Measurements from ENCODE around the gene GALNT1.

GALNT1 gene

GRCh38 chr18:35755369-35755768 lies 173.8 kb downstream of the GALNT1 start:
- DNase-seq (ENCODE audit: low read depth in 2 of 2), result no peak

DNA sequence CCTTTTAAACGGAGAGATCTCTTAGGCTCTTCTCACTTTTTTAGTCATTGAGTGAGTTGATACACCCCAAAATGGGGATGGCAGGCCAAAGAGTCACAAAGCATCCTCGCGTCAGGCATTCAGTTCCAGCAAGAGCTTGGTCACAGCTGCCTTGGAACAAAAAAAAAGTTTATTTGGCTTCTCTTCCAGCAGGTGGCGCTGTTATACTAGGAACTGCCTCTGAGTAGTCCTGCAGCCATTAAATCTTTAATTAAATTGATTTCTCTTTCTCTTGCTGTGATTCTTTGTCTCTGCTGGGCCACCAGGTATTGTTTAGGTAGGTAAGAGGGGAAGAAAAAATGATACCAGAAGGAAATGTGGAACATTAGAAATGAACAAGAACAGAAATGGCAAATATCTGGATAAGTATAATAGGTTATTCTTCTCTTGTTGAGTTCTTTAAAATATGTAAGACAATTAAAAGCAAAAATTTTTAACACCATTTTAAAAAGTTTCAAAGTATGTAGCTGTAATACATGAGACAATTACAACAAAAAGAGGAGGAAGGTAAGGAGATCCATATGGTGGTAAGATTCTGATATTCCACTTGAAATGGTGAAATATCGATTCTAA lies 175.1 kb downstream of the GALNT1 start:
- peak; percentile 4 to 10 for DNase-seq (ENCODE audit: low read depth in 2 of 2)
